HS-27A (cell line): ENCODE results near the gene RPUSD2.

Source experiments
- DNase-seq: peaks from one replicate; pipeline ENCODE4 v3.0.0-alpha.2; 2012; ENCODE audit warnings: low read depth, missing footprints

The RPUSD2 gene

GRCh38 chr15:40569129-40569953 is at the start of gene RPUSD2:
TSS of gene RPUSD2 (plus strand) at chr15:40569299. CDS start at chr15:40569338, 39 bp downstream.
- DNase-seq = peak; percentile 75

- no peak for DNase-seq
Measured at GRCh38 chr15:40523611-40524010, 45.5 kb upstream of the RPUSD2 start.

- no peak for DNase-seq
Measured at GRCh38 chr15:40525855-40526254, 43.2 kb upstream of the RPUSD2 start.

- DNase-seq = no peak
Measured at GRCh38 chr15:40528801-40529200, 40.3 kb upstream of the RPUSD2 start.

- no peak for DNase-seq
Measured at GRCh38 chr15:40533763-40534364, 35.2 kb upstream of the RPUSD2 start.

- DNase-seq = no peak
Measured at GRCh38 chr15:40534371-40534770, 34.7 kb upstream of the RPUSD2 start.

- no peak for DNase-seq
Measured at GRCh38 chr15:40536501-40536900, 32.6 kb upstream of the RPUSD2 start.

- DNase-seq = no peak
Measured at GRCh38 chr15:40538976-40539375, 30.1 kb upstream of the RPUSD2 start.

- no peak for DNase-seq
Measured at GRCh38 chr15:40543082-40543481, 26.0 kb upstream of the RPUSD2 start.

- no peak for DNase-seq
Measured at GRCh38 chr15:40543631-40544294, 25.3 kb upstream of the RPUSD2 start.

- no peak for DNase-seq
Measured at GRCh38 chr15:40545457-40545856, 23.6 kb upstream of the RPUSD2 start.

- DNase-seq = no peak
Measured at GRCh38 chr15:40548610-40549009, 20.5 kb upstream of the RPUSD2 start.

- DNase-seq = no peak
Measured at GRCh38 chr15:40549894-40550293, 19.2 kb upstream of the RPUSD2 start.

GRCh38 chr15:40550341-40551037 is 18.6 kb upstream of the RPUSD2 start:
- DNase-seq = no peak

- DNase-seq = no peak
Measured at GRCh38 chr15:40554161-40554525, 15.0 kb upstream of the RPUSD2 start.

GRCh38 chr15:40555876-40556275 is 13.2 kb upstream of the RPUSD2 start:
- DNase-seq = no peak

GRCh38 chr15:40558952-40559742 is 10.0 kb upstream of the RPUSD2 start:
- DNase-seq = no peak

- DNase-seq = no peak
Measured at GRCh38 chr15:40562691-40563090, 6.4 kb upstream of the RPUSD2 start.

GRCh38 chr15:40563426-40563825 is 5.7 kb upstream of the RPUSD2 start:
- no peak for DNase-seq

- peak; percentile 94 for DNase-seq
Measured at GRCh38 chr15:40564591-40565332, 4.3 kb upstream of the RPUSD2 start, which contains the start of gene CCDC32. TSS of gene CCDC32 (minus strand) at chr15:40565042. CDS start at chr15:40563015, 2,027 bp downstream.
